Fibroblast of skin of left biceps (primary cell): ENCODE measurements around the gene MASP2.
"Not testable (repeated sequence)": the region's sequence is repeated elsewhere in the genome, so short reads cannot be mapped to it uniquely, and the experiment has no call there.

Experiments
- DNase-seq, 2 experiments: peaks; one replicate each; pipeline ENCODE4 v3.0.0-alpha.2; 2013; ENCODE audit warnings: low read depth in 2 of 2

The MASP2 gene

GRCh38 chr1:11058595-11059154, 11.6 kb upstream of the MASP2 start:
- no peak for DNase-seq

GRCh38 chr1:11058026-11058425, 11.0 kb upstream of the MASP2 start:
- no peak for DNase-seq

- no peak for DNase-seq
These were observed 10.4 kb upstream of the MASP2 start for GRCh38 chr1:11057477-11057876.

- DNase-seq, result no peak
These were observed 9.5 kb upstream of the MASP2 start for GRCh38 chr1:11056504-11056903.

GRCh38 chr1:11055676-11056075, 8.6 kb upstream of the MASP2 start:
- DNase-seq, result no peak

GRCh38 chr1:11054666-11055065, 7.6 kb upstream of the MASP2 start:
- DNase-seq, result no peak

GRCh38 chr1:11054181-11054580, 7.1 kb upstream of the MASP2 start:
- DNase-seq, result no peak

- no peak for DNase-seq
These were observed 6.7 kb upstream of the MASP2 start for GRCh38 chr1:11053758-11054137.

GRCh38 chr1:11052839-11053757, 6.1 kb upstream of the MASP2 start:
- no peak for DNase-seq

- DNase-seq, result no peak
These were observed 4.9 kb upstream of the MASP2 start for GRCh38 chr1:11051781-11052511.

GRCh38 chr1:11051121-11051520, 4.1 kb upstream of the MASP2 start:
- DNase-seq, result not testable (repeated sequence)

- DNase-seq, result no peak
These were observed 821 bp downstream of the MASP2 start for GRCh38 chr1:11046270-11046566.

- DNase-seq, result no peak
These were observed 1.4 kb downstream of the MASP2 start for GRCh38 chr1:11045428-11046269.

GRCh38 chr1:11044849-11045427, 2.1 kb downstream of the MASP2 start:
- DNase-seq, result no peak

GRCh38 chr1:11044086-11044848, 2.8 kb downstream of the MASP2 start:
- DNase-seq, result no peak

GRCh38 chr1:11042995-11043874, 3.8 kb downstream of the MASP2 start:
- DNase-seq, result no peak

GRCh38 chr1:11042065-11042464, 5.0 kb downstream of the MASP2 start:
- DNase-seq, result no peak

- no peak for DNase-seq
These were observed 6.0 kb downstream of the MASP2 start for GRCh38 chr1:11041048-11041447.

- not testable (repeated sequence) for DNase-seq
These were observed 7.0 kb downstream of the MASP2 start for GRCh38 chr1:11040105-11040429.
